ENCODE data around the gene YPEL1. TPM values are rescaled to one million over a fixed set of nuclear protein-coding genes. Genes with fewer than 3 reads are reported as not detected.

The YPEL1 gene
- total and polyA plus RNA-seq, 2 of the 13 experiments (the other 11 are each of a cell fraction or from before 2014, with no cell fraction given) = 0.33 to 2.5 TPM

- TF ChIP-seq ZNF550 (CRISPR knock-in tag; IDR thresholded peaks at IDR 0.05; ENCODE audit: borderline replicate concordance) (no peak), ZNF484 (CRISPR knock-in tag; IDR thresholded peaks at IDR 0.05; ENCODE audit: borderline replicate concordance, low read depth) (no peak), IKZF4 (CRISPR knock-in tag; IDR thresholded peaks at IDR 0.05; ENCODE audit: borderline replicate concordance, low read depth, not compliant biosample characterization) (no peak), HNRNPUL1 (IDR thresholded peaks at IDR 0.05; ENCODE audit: low read depth, low read length) (no peak), ZNF333 (CRISPR knock-in tag; IDR thresholded peaks at IDR 0.05; ENCODE audit: borderline replicate concordance) (no peak), ZNF766 (CRISPR knock-in tag; IDR thresholded peaks at IDR 0.05; ENCODE audit: borderline replicate concordance) (peak; percentile 74; the same call in 1 of the 2 replicates), ZNF124 (CRISPR knock-in tag; IDR thresholded peaks at IDR 0.05) (no peak), ZNF660 (CRISPR knock-in tag; IDR thresholded peaks at IDR 0.05; ENCODE audit: borderline replicate concordance, low read depth) (no peak), ZGPAT (CRISPR knock-in tag; IDR thresholded peaks at IDR 0.05) (no peak), DPF2 (CRISPR knock-in tag; IDR thresholded peaks at IDR 0.05; ENCODE audit: borderline replicate concordance, low read depth) (no peak), DNMT1 (CRISPR knock-in tag; IDR thresholded peaks at IDR 0.05) (no peak), BRF2 (CRISPR knock-in tag; IDR thresholded peaks at IDR 0.05) (peak; percentile 75; the same call in 1 of the 2 replicates), ELF1 (CRISPR knock-in tag; IDR thresholded peaks at IDR 0.05) (no peak)
- TF ChIP-seq, protein P1, sequence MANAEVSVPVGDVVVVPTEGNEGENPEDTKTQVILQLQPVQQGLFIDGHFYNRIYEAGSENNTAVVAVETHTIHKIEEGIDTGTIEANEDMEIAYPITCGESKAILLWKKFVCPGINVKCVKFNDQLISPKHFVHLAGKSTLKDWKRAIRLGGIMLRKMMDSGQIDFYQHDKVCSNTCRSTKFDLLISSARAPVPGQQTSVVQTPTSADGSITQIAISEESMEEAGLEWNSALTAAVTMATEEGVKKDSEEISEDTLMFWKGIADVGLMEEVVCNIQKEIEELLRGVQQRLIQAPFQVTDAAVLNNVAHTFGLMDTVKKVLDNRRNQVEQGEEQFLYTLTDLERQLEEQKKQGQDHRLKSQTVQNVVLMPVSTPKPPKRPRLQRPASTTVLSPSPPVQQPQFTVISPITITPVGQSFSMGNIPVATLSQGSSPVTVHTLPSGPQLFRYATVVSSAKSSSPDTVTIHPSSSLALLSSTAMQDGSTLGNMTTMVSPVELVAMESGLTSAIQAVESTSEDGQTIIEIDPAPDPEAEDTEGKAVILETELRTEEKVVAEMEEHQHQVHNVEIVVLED (CRISPR knock-in tag; IDR thresholded peaks at IDR 0.05; ENCODE audit: borderline replicate concordance) = no peak
- TF ChIP-seq, protein P2, sequence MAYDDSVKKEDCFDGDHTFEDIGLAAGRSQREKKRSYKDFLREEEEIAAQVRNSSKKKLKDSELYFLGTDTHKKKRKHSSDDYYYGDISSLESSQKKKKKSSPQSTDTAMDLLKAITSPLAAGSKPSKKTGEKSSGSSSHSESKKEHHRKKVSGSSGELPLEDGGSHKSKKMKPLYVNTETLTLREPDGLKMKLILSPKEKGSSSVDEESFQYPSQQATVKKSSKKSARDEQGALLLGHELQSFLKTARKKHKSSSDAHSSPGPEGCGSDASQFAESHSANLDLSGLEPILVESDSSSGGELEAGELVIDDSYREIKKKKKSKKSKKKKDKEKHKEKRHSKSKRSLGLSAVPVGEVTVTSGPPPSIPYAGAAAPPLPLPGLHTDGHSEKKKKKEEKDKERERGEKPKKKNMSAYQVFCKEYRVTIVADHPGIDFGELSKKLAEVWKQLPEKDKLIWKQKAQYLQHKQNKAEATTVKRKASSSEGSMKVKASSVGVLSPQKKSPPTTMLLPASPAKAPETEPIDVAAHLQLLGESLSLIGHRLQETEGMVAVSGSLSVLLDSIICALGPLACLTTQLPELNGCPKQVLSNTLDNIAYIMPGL (CRISPR knock-in tag; IDR thresholded peaks at IDR 0.05; ENCODE audit: borderline replicate concordance in 1 of 2, low read depth in 1 of 2) = no peak
- TF ChIP-seq, protein P3, sequence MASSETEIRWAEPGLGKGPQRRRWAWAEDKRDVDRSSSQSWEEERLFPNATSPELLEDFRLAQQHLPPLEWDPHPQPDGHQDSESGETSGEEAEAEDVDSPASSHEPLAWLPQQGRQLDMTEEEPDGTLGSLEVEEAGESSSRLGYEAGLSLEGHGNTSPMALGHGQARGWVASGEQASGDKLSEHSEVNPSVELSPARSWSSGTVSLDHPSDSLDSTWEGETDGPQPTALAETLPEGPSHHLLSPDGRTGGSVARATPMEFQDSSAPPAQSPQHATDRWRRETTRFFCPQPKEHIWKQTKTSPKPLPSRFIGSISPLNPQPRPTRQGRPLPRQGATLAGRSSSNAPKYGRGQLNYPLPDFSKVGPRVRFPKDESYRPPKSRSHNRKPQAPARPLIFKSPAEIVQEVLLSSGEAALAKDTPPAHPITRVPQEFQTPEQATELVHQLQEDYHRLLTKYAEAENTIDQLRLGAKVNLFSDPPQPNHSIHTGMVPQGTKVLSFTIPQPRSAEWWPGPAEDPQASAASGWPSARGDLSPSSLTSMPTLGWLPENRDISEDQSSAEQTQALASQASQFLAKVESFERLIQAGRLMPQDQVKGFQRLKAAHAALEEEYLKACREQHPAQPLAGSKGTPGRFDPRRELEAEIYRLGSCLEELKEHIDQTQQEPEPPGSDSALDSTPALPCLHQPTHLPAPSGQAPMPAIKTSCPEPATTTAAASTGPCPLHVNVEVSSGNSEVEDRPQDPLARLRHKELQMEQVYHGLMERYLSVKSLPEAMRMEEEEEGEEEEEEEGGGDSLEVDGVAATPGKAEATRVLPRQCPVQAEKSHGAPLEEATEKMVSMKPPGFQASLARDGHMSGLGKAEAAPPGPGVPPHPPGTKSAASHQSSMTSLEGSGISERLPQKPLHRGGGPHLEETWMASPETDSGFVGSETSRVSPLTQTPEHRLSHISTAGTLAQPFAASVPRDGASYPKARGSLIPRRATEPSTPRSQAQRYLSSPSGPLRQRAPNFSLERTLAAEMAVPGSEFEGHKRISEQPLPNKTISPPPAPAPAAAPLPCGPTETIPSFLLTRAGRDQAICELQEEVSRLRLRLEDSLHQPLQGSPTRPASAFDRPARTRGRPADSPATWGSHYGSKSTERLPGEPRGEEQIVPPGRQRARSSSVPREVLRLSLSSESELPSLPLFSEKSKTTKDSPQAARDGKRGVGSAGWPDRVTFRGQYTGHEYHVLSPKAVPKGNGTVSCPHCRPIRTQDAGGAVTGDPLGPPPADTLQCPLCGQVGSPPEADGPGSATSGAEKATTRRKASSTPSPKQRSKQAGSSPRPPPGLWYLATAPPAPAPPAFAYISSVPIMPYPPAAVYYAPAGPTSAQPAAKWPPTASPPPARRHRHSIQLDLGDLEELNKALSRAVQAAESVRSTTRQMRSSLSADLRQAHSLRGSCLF (CRISPR knock-in tag; IDR thresholded peaks at IDR 0.05; ENCODE audit: borderline replicate concordance) = no peak
Observed at GRCh38 chr22:21735200-21736083, at the start of gene YPEL1 (continued).

Data from HepG2 (cell line).